HepG2 (cell line): Measurements from ENCODE around the gene MSI2. TPM values are rescaled to one million over a fixed set of nuclear protein-coding genes. Genes with fewer than 3 reads are reported as not detected.

Experiments used
- DNMT3B ChIP-seq: conservative IDR thresholded peaks from 2 replicates; pipeline ENCODE4 v1.6.1; 2016; ENCODE audit warnings: missing biosample characterization, control low read depth
- GTF2F1 ChIP-seq: fragments of 150-350 bp; IDR thresholded peaks from 2 replicates; pipeline ENCODE4 v1.6.1; 2014; ENCODE audit warnings: low read length
- HDAC2 ChIP-seq: sonication (generic); formaldehyde crosslinking; IDR thresholded peaks from 2 replicates; pipeline ENCODE4 v1.4.0; 2020; ENCODE audit warnings: missing genetic modification reagents
- HNRNPUL1 ChIP-seq: fragments of 200-400 bp; formaldehyde crosslinking; IDR thresholded peaks from 2 replicates; pipeline ENCODE4 v1.6.1; 2017; ENCODE audit warnings: low read depth, mild to moderate bottlenecking, low read length, moderate library complexity
- NR2F2 ChIP-seq: IDR thresholded peaks from 2 replicates; pipeline ENCODE4 v1.6.1; 2012; ENCODE audit warnings: low read depth, inconsistent platforms, borderline replicate concordance
- SNAPC2 ChIP-seq: sonication (generic); formaldehyde crosslinking; IDR thresholded peaks from 2 replicates; pipeline ENCODE4 v1.8.1; 2022; ENCODE audit warnings: mild to moderate bottlenecking, missing genetic modification reagents
- WIZ ChIP-seq: sonication (generic); formaldehyde crosslinking; IDR thresholded peaks from 2 replicates; pipeline ENCODE4 v1.5.1; 2020; ENCODE audit warnings: mild to moderate bottlenecking, missing genetic modification reagents
- ZBTB7A ChIP-seq: sonication (generic); formaldehyde crosslinking; IDR thresholded peaks from 2 replicates; pipeline ENCODE4 v1.8.0; 2022; ENCODE audit warnings: mild to moderate bottlenecking, missing genetic modification reagents
- ZNF556 ChIP-seq: sonication (generic); formaldehyde crosslinking; IDR thresholded peaks from 2 replicates; pipeline ENCODE4 v1.4.0; 2020; ENCODE audit warnings: mild to moderate bottlenecking, missing genetic modification reagents, borderline replicate concordance
- ZNF614 ChIP-seq: IDR thresholded peaks from 2 replicates; pipeline ENCODE4 v1.6.1; 2018; ENCODE audit warnings: missing biosample characterization, missing genetic modification reagents, inconsistent platforms, borderline replicate concordance
- ZNF724P ChIP-seq: sonication (generic); formaldehyde crosslinking; IDR thresholded peaks from 2 replicates; pipeline ENCODE4 v1.8.0; 2022; ENCODE audit warnings: missing genetic modification reagents, borderline replicate concordance
- polyA plus RNA-seq, 8 experiments: library from polyadenylated mRNA; depleted of rRNA in 3 of 8; stranded (reverse) in 7 of 8; unstranded in 1 of 8; fragments of >200 nt; fragmentation: Illumina TruSeq in 4 of 8; extraction: Trizol in 4 of 8; gene quantifications; 2 replicates each; pipeline versions ENCODE4 v1.2.1 to v1.2.3, GENCODE V29; 2011 to 2016; ENCODE audit warnings: low read depth in 4 of 8, missing spikeins in 1 of 8, mixed read lengths in 1 of 8; ENCODE audit not compliant: insufficient read depth in 1 of 8
- total RNA-seq, 5 experiments: library from RNA; depleted of rRNA; stranded (reverse); fragments of >200 nt; fragmentation: Illumina TruSeq; extraction: Trizol; gene quantifications; 2 replicates each; pipeline ENCODE4 v1.2.3, GENCODE V29; 2016; ENCODE audit warnings: low read depth in 1 of 5
- TF ChIP-seq, protein P1 (sequence below): IDR thresholded peaks from 2 replicates; pipeline ENCODE4 v1.6.1; 2016; ENCODE audit warnings: low read depth, missing genetic modification reagents, missing compliant biosample characterization
- TF ChIP-seq, protein P2 (sequence below): sonication (generic); formaldehyde crosslinking; IDR thresholded peaks from 2 replicates; pipeline ENCODE4 v1.4.0; 2020; ENCODE audit warnings: missing genetic modification reagents
- TF ChIP-seq, protein P3 (sequence below): sonication (generic); formaldehyde crosslinking; IDR thresholded peaks from 2 replicates; pipeline ENCODE4 v1.8.1; 2023; ENCODE audit warnings: mild to moderate bottlenecking, missing genetic modification reagents, borderline replicate concordance
- TF ChIP-seq, protein P4 (sequence below): IDR thresholded peaks from 2 replicates; pipeline ENCODE4 v1.6.1; 2012; ENCODE audit warnings: inconsistent platforms
- TF ChIP-seq, protein P5 (sequence below): IDR thresholded peaks from 2 replicates; pipeline ENCODE4 v1.6.1; 2012; ENCODE audit warnings: low read depth, low read length, improper control_type of control experiment
- TF ChIP-seq, protein P6 (sequence below): sonication (generic); formaldehyde crosslinking; IDR thresholded peaks from 2 replicates; pipeline ENCODE4 v1.5.1; 2020; ENCODE audit warnings: mild to moderate bottlenecking, moderate library complexity, missing genetic modification reagents
- TF ChIP-seq, protein P7 (sequence below): sonication (generic); formaldehyde crosslinking; IDR thresholded peaks from 2 replicates; pipeline ENCODE4 v1.4.0; 2020; ENCODE audit warnings: missing genetic modification reagents

Gene MSI2
- total and polyA plus RNA-seq, 2 of the 13 experiments (the other 11 are each of a cell fraction or from before 2014, with no cell fraction given) = 77.5 to 78.4 TPM

DNA sequence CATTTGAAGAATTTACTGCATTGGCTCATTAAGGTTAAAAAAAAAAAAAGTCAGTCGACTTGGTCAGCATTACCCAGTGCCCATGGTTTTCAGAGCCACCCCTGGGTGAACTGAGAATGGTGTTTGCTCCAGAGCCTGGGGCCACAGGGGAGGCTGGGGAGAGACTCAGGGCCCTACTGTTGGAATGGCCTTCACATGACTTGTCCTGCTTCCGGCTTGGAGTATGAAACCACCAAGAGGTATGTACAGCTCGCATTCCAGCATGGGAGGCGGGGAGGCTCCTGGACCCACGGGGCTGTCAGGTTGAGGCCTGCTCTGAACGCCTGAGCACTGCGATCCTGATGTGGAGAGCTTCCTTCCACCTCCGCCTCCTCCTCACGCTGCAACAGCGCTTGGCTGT lies 36.8 kb downstream of the MSI2 start (continued):
- TF ChIP-seq, protein P1, sequence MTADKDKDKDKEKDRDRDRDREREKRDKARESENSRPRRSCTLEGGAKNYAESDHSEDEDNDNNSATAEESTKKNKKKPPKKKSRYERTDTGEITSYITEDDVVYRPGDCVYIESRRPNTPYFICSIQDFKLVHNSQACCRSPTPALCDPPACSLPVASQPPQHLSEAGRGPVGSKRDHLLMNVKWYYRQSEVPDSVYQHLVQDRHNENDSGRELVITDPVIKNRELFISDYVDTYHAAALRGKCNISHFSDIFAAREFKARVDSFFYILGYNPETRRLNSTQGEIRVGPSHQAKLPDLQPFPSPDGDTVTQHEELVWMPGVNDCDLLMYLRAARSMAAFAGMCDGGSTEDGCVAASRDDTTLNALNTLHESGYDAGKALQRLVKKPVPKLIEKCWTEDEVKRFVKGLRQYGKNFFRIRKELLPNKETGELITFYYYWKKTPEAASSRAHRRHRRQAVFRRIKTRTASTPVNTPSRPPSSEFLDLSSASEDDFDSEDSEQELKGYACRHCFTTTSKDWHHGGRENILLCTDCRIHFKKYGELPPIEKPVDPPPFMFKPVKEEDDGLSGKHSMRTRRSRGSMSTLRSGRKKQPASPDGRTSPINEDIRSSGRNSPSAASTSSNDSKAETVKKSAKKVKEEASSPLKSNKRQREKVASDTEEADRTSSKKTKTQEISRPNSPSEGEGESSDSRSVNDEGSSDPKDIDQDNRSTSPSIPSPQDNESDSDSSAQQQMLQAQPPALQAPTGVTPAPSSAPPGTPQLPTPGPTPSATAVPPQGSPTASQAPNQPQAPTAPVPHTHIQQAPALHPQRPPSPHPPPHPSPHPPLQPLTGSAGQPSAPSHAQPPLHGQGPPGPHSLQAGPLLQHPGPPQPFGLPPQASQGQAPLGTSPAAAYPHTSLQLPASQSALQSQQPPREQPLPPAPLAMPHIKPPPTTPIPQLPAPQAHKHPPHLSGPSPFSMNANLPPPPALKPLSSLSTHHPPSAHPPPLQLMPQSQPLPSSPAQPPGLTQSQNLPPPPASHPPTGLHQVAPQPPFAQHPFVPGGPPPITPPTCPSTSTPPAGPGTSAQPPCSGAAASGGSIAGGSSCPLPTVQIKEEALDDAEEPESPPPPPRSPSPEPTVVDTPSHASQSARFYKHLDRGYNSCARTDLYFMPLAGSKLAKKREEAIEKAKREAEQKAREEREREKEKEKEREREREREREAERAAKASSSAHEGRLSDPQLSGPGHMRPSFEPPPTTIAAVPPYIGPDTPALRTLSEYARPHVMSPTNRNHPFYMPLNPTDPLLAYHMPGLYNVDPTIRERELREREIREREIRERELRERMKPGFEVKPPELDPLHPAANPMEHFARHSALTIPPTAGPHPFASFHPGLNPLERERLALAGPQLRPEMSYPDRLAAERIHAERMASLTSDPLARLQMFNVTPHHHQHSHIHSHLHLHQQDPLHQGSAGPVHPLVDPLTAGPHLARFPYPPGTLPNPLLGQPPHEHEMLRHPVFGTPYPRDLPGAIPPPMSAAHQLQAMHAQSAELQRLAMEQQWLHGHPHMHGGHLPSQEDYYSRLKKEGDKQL (CRISPR knock-in tag) = no peak
- TF ChIP-seq, protein P2, sequence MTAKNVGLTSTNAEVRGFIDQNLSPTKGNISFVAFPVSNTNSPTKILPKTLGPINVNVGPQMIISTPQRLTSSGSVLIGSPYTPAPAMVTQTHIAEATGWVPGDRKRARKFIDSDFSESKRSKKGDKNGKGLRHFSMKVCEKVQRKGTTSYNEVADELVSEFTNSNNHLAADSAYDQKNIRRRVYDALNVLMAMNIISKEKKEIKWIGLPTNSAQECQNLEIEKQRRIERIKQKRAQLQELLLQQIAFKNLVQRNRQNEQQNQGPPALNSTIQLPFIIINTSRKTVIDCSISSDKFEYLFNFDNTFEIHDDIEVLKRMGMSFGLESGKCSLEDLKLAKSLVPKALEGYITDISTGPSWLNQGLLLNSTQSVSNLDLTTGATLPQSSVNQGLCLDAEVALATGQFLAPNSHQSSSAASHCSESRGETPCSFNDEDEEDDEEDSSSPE (CRISPR knock-in tag) = 0 out of 2 replicates have a peak, but pooled peaks have one; percentile 27
- TF ChIP-seq GTF2F1 (no peak), HDAC2 (peak; percentile 69), SNAPC2 (CRISPR knock-in tag) (no peak), NR2F2 (no peak), WIZ (CRISPR knock-in tag) (no peak), ZNF724P (CRISPR knock-in tag) (no peak), ZNF614 (CRISPR knock-in tag) (peak; percentile 80; the same call in 1 of the 2 replicates), HNRNPUL1 (no peak), ZNF556 (CRISPR knock-in tag) (peak; percentile 75; the same call in 1 of the 2 replicates), ZBTB7A (no peak), DNMT3B (no peak)
- TF ChIP-seq, protein P3, sequence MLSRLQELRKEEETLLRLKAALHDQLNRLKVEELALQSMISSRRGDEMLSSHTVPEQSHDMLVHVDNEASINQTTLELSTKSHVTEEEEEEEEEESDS (CRISPR knock-in tag) = no peak
- TF ChIP-seq, protein P4, sequence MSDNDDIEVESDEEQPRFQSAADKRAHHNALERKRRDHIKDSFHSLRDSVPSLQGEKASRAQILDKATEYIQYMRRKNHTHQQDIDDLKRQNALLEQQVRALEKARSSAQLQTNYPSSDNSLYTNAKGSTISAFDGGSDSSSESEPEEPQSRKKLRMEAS = peak; percentile 75
- TF ChIP-seq, protein P5, sequence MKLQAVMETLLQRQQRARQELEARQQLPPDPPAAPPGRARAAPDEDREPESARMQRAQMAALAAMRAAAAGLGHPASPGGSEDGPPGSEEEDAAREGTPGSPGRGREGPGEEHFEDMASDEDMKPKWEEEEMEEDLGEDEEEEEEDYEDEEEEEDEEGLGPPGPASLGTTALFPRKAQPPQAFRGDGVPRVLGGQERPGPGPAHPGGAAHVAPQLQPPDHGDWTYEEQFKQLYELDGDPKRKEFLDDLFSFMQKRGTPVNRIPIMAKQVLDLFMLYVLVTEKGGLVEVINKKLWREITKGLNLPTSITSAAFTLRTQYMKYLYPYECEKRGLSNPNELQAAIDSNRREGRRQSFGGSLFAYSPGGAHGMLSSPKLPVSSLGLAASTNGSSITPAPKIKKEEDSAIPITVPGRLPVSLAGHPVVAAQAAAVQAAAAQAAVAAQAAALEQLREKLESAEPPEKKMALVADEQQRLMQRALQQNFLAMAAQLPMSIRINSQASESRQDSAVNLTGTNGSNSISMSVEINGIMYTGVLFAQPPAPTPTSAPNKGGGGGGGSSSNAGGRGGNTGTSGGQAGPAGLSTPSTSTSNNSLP = no peak
- TF ChIP-seq, protein P6, sequence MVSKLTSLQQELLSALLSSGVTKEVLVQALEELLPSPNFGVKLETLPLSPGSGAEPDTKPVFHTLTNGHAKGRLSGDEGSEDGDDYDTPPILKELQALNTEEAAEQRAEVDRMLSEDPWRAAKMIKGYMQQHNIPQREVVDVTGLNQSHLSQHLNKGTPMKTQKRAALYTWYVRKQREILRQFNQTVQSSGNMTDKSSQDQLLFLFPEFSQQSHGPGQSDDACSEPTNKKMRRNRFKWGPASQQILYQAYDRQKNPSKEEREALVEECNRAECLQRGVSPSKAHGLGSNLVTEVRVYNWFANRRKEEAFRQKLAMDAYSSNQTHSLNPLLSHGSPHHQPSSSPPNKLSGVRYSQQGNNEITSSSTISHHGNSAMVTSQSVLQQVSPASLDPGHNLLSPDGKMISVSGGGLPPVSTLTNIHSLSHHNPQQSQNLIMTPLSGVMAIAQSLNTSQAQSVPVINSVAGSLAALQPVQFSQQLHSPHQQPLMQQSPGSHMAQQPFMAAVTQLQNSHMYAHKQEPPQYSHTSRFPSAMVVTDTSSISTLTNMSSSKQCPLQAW = no peak
- TF ChIP-seq, protein P7, sequence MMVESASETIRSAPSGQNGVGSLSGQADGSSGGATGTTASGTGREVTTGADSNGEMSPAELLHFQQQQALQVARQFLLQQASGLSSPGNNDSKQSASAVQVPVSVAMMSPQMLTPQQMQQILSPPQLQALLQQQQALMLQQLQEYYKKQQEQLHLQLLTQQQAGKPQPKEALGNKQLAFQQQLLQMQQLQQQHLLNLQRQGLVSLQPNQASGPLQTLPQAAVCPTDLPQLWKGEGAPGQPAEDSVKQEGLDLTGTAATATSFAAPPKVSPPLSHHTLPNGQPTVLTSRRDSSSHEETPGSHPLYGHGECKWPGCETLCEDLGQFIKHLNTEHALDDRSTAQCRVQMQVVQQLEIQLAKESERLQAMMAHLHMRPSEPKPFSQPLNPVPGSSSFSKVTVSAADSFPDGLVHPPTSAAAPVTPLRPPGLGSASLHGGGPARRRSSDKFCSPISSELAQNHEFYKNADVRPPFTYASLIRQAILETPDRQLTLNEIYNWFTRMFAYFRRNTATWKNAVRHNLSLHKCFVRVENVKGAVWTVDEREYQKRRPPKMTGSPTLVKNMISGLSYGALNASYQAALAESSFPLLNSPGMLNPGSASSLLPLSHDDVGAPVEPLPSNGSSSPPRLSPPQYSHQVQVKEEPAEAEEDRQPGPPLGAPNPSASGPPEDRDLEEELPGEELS = 0 out of 2 replicates have a peak, but pooled peaks have one; percentile 10
